Endothelial cell of umbilical vein (primary cell): ENCODE measurements around the gene RCOR1. TPM values are rescaled to one million over a fixed set of nuclear protein-coding genes. Genes with fewer than 3 reads are reported as not detected.

Experiments used
- BruUV-seq: library from RNA; stranded (reverse); fragments of 400-500 nt; replicated peaks from 2 replicates; lab custom pipeline; 2021; lab: Mats Ljungman, UMichigan
- CTCF ChIA-PET: fragments of 300-600, 350-600 bp; sonication (Branson Sonifier 250); formaldehyde crosslinking; loops from one replicate; lab custom pipeline; 2021; ENCODE audit warnings: antibody characterized with exemption, inconsistent platforms; lab: Charles Lee
- POLR2A ChIA-PET: fragments of 300-600, 350-600 bp; sonication (Branson Sonifier 250); formaldehyde crosslinking; loops from one replicate; lab custom pipeline; 2021; ENCODE audit warnings: antibody characterized with exemption, inconsistent platforms; lab: Charles Lee
- DNase-seq: peaks from one replicate; pipeline ENCODE4 v3.0.0-alpha.2; 2011; ENCODE audit warnings: low read depth, low spot score
- FAIRE-seq: peaks from 2 replicates; lab custom pipeline; 2011; peaks lifted over from hg19 to GRCh38; lab: Jason Lieb, UNC
- H2AFZ ChIP-seq: 2 replicates; pipeline ENCODE4 v1.6.0; 2012; ENCODE audit warnings: low read depth, low read length, control low read depth, inconsistent platforms
- H3K27ac ChIP-seq: 2 replicates; pipeline ENCODE4 v1.5.1; 2011; ENCODE audit warnings: low read depth, mild to moderate bottlenecking, control low read depth, low read length, moderate library complexity; ENCODE audit not compliant: insufficient read depth
- H3K27me3 ChIP-seq, 2 experiments: 2 replicates each; pipeline versions ENCODE4 v1.6.0 to v1.6.1; 2011; ENCODE audit warnings: low read length in 2 of 2, mixed read lengths in 1 of 2; ENCODE audit not compliant: control insufficient read depth in 2 of 2, insufficient read depth in 2 of 2
- H3K36me3 ChIP-seq, 2 experiments: 2 replicates in 1 of 2; 3 replicates in 1 of 2; pipeline ENCODE4 v1.5.1; 2011; ENCODE audit warnings: low read length in 2 of 2, mild to moderate bottlenecking in 1 of 2, moderate library complexity in 1 of 2; ENCODE audit not compliant: control insufficient read depth in 2 of 2, insufficient read depth in 2 of 2; ENCODE audit errors: extremely low read depth in 1 of 2
- H3K4me1 ChIP-seq: 3 replicates; pipeline ENCODE4 v1.5.1; 2011; ENCODE audit warnings: mild to moderate bottlenecking, low read length; ENCODE audit not compliant: control insufficient read depth, insufficient read depth; ENCODE audit errors: extremely low read depth
- H3K4me2 ChIP-seq: 2 replicates; pipeline ENCODE4 v1.6.1; 2011; ENCODE audit warnings: low read length, control low read depth, mixed read lengths; ENCODE audit not compliant: insufficient read depth
- H3K4me3 ChIP-seq, 3 experiments: fragments of 200-600 bp in 1 of 3; sonication (generic), shearing (Covaris generic) in 1 of 3; replicated peaks in 1 of 3; 2 replicates each; pipeline ENCODE4 v1.5.1; 2011 to 2016; ENCODE audit warnings: control low read depth in 3 of 3, low read length in 3 of 3, mild to moderate bottlenecking in 2 of 3, inconsistent platforms in 1 of 3, low read depth in 1 of 3, moderate library complexity in 1 of 3; ENCODE audit not compliant: insufficient read depth in 1 of 3
- H3K79me2 ChIP-seq: 2 replicates; pipeline ENCODE4 v1.6.0; 2012; ENCODE audit warnings: low read length, inconsistent platforms; ENCODE audit not compliant: control insufficient read depth, insufficient read depth
- H3K9ac ChIP-seq: replicated peaks from 2 replicates; pipeline ENCODE3; 2011; ENCODE audit warnings: low read length, control low read depth; ENCODE audit not compliant: insufficient read depth; ENCODE audit errors: extremely low read depth
- H3K9me1 ChIP-seq: replicated peaks from 3 replicates; pipeline ENCODE4 v1.6.0; 2011; ENCODE audit warnings: mild to moderate bottlenecking, low read length; ENCODE audit not compliant: control insufficient read depth, insufficient read depth; ENCODE audit errors: extremely low read depth
- H3K9me3 ChIP-seq: replicated peaks from 2 replicates; pipeline ENCODE4 v1.5.1; 2012; ENCODE audit warnings: low read length, inconsistent platforms; ENCODE audit not compliant: control insufficient read depth, insufficient read depth
- H4K20me1 ChIP-seq: replicated peaks from 2 replicates; pipeline ENCODE3; 2011; ENCODE audit warnings: mild to moderate bottlenecking, low read length; ENCODE audit not compliant: control insufficient read depth, insufficient read depth; ENCODE audit errors: extremely low read depth
- CTCF ChIP-seq, 2 donors: IDR thresholded peaks; 1 replicate in 1 of 2; 2 replicates in 1 of 2; pipeline ENCODE4 v1.5.1; 2011; ENCODE audit warnings: low read length in 2 of 2, mild to moderate bottlenecking in 2 of 2, moderate library complexity in 2 of 2, control low read depth in 1 of 2, inconsistent platforms in 1 of 2, low read depth in 1 of 2; ENCODE audit not compliant: insufficient read depth in 1 of 2; ENCODE audit errors: extremely low read depth in 1 of 2
- EZH2 ChIP-seq: IDR thresholded peaks from 2 replicates; pipeline ENCODE4 v1.6.1; 2012; ENCODE audit warnings: borderline replicate concordance, low read depth, mild to moderate bottlenecking, moderate library complexity, low read length, inconsistent platforms; ENCODE audit not compliant: severe bottlenecking
- FOS ChIP-seq: IDR thresholded peaks from 2 replicates; pipeline ENCODE4 v1.6.1; 2011; ENCODE audit warnings: mild to moderate bottlenecking, low read length, moderate library complexity, borderline replicate concordance; ENCODE audit not compliant: insufficient read depth
- GATA2 ChIP-seq: IDR thresholded peaks from 2 replicates; pipeline ENCODE4 v1.7.0; 2011; ENCODE audit warnings: low read depth, mild to moderate bottlenecking, moderate library complexity, mixed read lengths, low read length; ENCODE audit not compliant: insufficient read length, insufficient read depth
- JUN ChIP-seq: IDR thresholded peaks from 2 replicates; pipeline ENCODE4 v1.6.1; 2011; ENCODE audit warnings: borderline replicate concordance, low read depth; ENCODE audit not compliant: insufficient read length, insufficient read depth
- MAX ChIP-seq: IDR thresholded peaks from 2 replicates; pipeline ENCODE4 v1.6.1; 2011; ENCODE audit not compliant: insufficient read depth, insufficient read length
- MYC ChIP-seq: IDR thresholded peaks from one replicate; pipeline ENCODE4 v1.6.1; 2011; ENCODE audit warnings: mild to moderate bottlenecking, low read depth, low read length
- POLR2A ChIP-seq: IDR thresholded peaks from 2 replicates; pipeline ENCODE4 v1.6.1; 2012; ENCODE audit warnings: low read depth, mild to moderate bottlenecking, control low read depth, low read length
- POLR2AphosphoS5 ChIP-seq: IDR thresholded peaks from 2 replicates; pipeline ENCODE4 v1.6.1; 2012; ENCODE audit warnings: low read depth, mild to moderate bottlenecking, control low read depth, low read length, moderate library complexity; ENCODE audit not compliant: insufficient read depth
- dilution Hi-C: fragments of 300-500 bp; cut with MboI; formaldehyde crosslinking; loops from one replicate; pipeline ENCODE4 v1.15.0; 2019; ENCODE audit warnings: low sequenced_read_pairs; ENCODE audit not compliant: extremely low pct_ligation_motif_present
- intact Hi-C: fragments of 100-400 bp; cut with micrococcal nuclease; formaldehyde crosslinking; loops from one replicate; pipeline ENCODE4 v1.10.0; 2022
- polyA plus RNA-seq, 4 experiments: library from polyadenylated mRNA; depleted of rRNA in 3 of 4; stranded (reverse) in 3 of 4; unstranded in 1 of 4; fragments of >200 nt; gene quantifications; 2 replicates each; pipeline versions ENCODE4 v1.2.1 to v1.2.3, GENCODE V29; 2011 to 2012; ENCODE audit warnings: missing spikeins in 1 of 4
- total RNA-seq: library from RNA; stranded (reverse); gene quantifications from 2 replicates; pipeline ENCODE4 v1.2.3, GENCODE V29; 2021

The RCOR1 gene
- total and polyA plus RNA-seq, 2 donors (not counting 3 experiments of a cell fraction or from before 2014, with no cell fraction given), result 15.6 to 32.2 TPM

DNA sequence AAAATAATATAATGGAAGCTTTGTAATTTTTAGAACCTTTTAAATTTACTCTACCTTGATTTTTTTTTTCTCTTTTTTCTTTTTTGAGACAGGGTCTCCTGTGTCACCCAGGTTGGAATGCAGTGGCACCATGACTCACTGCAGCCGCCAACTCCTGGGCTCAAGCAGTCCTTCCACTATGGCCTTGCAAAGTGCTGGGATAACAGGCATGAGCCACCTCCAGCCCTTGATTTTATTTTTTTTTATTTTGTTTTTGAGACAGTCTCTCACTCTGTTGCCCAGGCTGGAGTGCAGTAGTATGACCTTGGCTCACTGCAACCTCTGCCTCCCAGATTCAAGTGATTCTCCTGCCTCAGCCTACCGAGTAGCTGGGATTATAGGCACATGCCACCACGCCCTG lies 119.5 kb downstream of the RCOR1 start:
- no peak overlapping the region for H3K27ac ChIP-seq
- H4K20me1 ChIP-seq, result no peaks in the 10 kb centered on the region
- no peaks in the 10 kb centered on the region for H3K4me1 ChIP-seq
- no peaks in the 10 kb centered on the region for H3K79me2 ChIP-seq
- no peaks in the 10 kb centered on the region for H3K9me1 ChIP-seq
- no peaks in the 10 kb centered on the region for H3K9me3 ChIP-seq
- peaks cover 4 to 5% of the 10 kb centered on the region in 2 experiments for H3K36me3 ChIP-seq
- POLR2A ChIA-PET, result no interaction called here
- no peak for FAIRE-seq
- dilution Hi-C loops (no loop called here), intact Hi-C loops (no loop called here)
- no peak overlapping the region for H3K4me3 ChIP-seq
- BruUV-seq, result no TSS peak
- no peak for DNase-seq
- CTCF ChIA-PET, result interaction anchor here (1.5 to 3.5 kb wide), 4 partner anchors 9 to 18 kb away, joined by 4 to 16 read pairs (median 6); no protein-coding TSS in a partner anchor
- no peak overlapping the region for H3K9ac ChIP-seq
- no peak for TF ChIP-seq JUN
- no peak for TF ChIP-seq EZH2
- no peak for TF ChIP-seq GATA2
- no peak for TF ChIP-seq FOS
- H3K27me3 ChIP-seq, result no peaks in the 10 kb centered on the region
- H2AFZ ChIP-seq, result no peak overlapping the region
- no peak overlapping the region for H3K4me2 ChIP-seq

DNA sequence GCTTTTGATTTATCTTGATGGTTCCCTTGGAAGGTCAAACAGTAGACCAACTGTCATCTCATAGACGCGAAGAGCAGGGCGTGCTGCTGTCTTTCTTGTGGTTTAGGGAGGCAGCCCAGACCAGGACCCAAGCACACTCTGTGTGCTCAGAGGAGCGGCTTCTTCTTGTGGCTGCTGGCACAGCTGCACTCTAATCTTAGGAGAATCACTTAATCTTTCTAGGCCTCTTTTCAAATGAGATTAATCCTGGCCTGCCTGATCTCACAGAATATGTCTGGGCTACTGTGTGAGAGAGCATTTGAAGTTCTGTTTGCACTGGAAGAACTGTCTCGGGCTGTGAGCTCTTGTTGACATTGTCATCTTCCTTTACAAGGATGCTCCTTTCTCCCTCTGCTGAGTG lies 124.8 kb downstream of the RCOR1 start:
- no TSS peak for BruUV-seq

More for the DNA sequence above, 124.8 kb downstream of the RCOR1 start:
- Histone ChIP-seq H3K9me1 (no peaks in the 10 kb centered on the region), H3K4me1 (no peaks in the 10 kb centered on the region), H3K79me2 (no peaks in the 10 kb centered on the region), H3K36me3 (peaks cover 4 to 6% of the 10 kb centered on the region in 2 experiments), H3K9ac (no peak overlapping the region), H3K27me3 (no peaks in the 10 kb centered on the region), H3K27ac (no peak overlapping the region), H3K9me3 (no peaks in the 10 kb centered on the region), H3K4me3 (no peak overlapping the region), H4K20me1 (no peaks in the 10 kb centered on the region), H3K4me2 (no peak overlapping the region), H2AFZ (no peak overlapping the region)
- TF ChIP-seq EZH2 (no peak), CTCF (IDR thresholded peaks at IDR 0.05; ENCODE audit: extremely low read depth in 1 of 2, insufficient read depth in 1 of 2, low read depth in 1 of 2, low read length in 2 of 2) (no peak), MAX (no peak), GATA2 (no peak), JUN (no peak), POLR2AphosphoS5 (no peak), MYC (no peak), FOS (no peak), POLR2A (no peak)
- CTCF ChIA-PET, result interaction anchor here (1.1 kb wide), 1 partner anchor 22 kb away, joined by 4 read pairs; no protein-coding TSS in a partner anchor
- intact Hi-C loops (no loop called here), dilution Hi-C loops (no loop called here)
- POLR2A ChIA-PET, result no interaction called here
- FAIRE-seq (no peak), DNase-seq (no peak)
